GM23338 (cell line): ENCODE data around the gene TRHDE. TPM values are rescaled to one million over a fixed set of nuclear protein-coding genes. Genes with fewer than 3 reads are reported as not detected.

Experiments
- ATAC-seq: fragments of 200-7000 bp; cut with Tn5 transposase; 3 replicates; pipeline ENCODE4 v1.9.1; 2020
- DNase-seq: peaks from one replicate; pipeline ENCODE4 v3.0.0-alpha.2; 2015; ENCODE audit warnings: low spot score
- H2AFZ ChIP-seq: fragments of 200-600 bp; sonication (generic); 2 replicates; pipeline ENCODE4 v1.8.0; 2016; ENCODE audit warnings: antibody characterized with exemption, mild to moderate bottlenecking, moderate library complexity
- H3F3A ChIP-seq: fragments of 200-600 bp; sonication (generic); replicated peaks from 2 replicates; pipeline ENCODE4 v1.8.0; 2017; ENCODE audit warnings: antibody characterized with exemption, mixed run types, low read depth
- H3K27ac ChIP-seq: fragments of 200-600 bp; sonication (generic); 2 replicates; pipeline ENCODE4 v1.6.1; 2016; ENCODE audit warnings: low read depth
- H3K27me3 ChIP-seq: fragments of 200-600 bp; sonication (generic); 2 replicates; pipeline ENCODE4 v1.8.0; 2016; ENCODE audit warnings: mild to moderate bottlenecking, mixed run types, moderate library complexity; ENCODE audit not compliant: insufficient read depth
- H3K36me3 ChIP-seq: fragments of 200-600 bp; sonication (generic); 2 replicates; pipeline ENCODE4 v1.8.0; 2016; ENCODE audit warnings: mild to moderate bottlenecking; ENCODE audit not compliant: insufficient read depth
- H3K4me1 ChIP-seq: fragments of 200-600 bp; sonication (generic); 2 replicates; pipeline ENCODE4 v1.8.0; 2016; ENCODE audit warnings: mild to moderate bottlenecking, moderate library complexity; ENCODE audit not compliant: insufficient read depth
- H3K4me2 ChIP-seq: fragments of 200-600 bp; sonication (generic); 2 replicates; pipeline ENCODE4 v1.7.1; 2017; ENCODE audit warnings: mixed run types
- H3K4me3 ChIP-seq: fragments of 200-600 bp; sonication (generic); 2 replicates; pipeline ENCODE4 v1.6.1; 2016; ENCODE audit warnings: mixed run types
- H3K79me2 ChIP-seq: fragments of 200-600 bp; sonication (generic); replicated peaks from 2 replicates; pipeline ENCODE4 v1.8.0; 2017; ENCODE audit warnings: mild to moderate bottlenecking; ENCODE audit not compliant: insufficient read depth
- H3K9me2 ChIP-seq: fragments of 200-600 bp; sonication (generic); 2 replicates; pipeline ENCODE4 v1.8.0; 2017; ENCODE audit not compliant: insufficient read depth
- H4K20me1 ChIP-seq: fragments of 200-600 bp; sonication (generic); replicated peaks from 2 replicates; pipeline ENCODE4 v1.8.0; 2017; ENCODE audit warnings: mild to moderate bottlenecking; ENCODE audit not compliant: insufficient read depth
- H3K27ac Mint-ChIP-seq: 2 replicates; pipeline ENCODE4 v1.8.0; 2020; ENCODE audit warnings: inconsistent platforms, mild to moderate bottlenecking, moderate library complexity, mixed read lengths
- H3K27me3 Mint-ChIP-seq: 3 replicates; pipeline ENCODE4 v1.8.0; 2022; ENCODE audit warnings: low read depth, mild to moderate bottlenecking, moderate library complexity, mixed read lengths, inconsistent platforms; ENCODE audit not compliant: insufficient read depth, poor library complexity
- H3K36me3 Mint-ChIP-seq: 3 replicates; pipeline ENCODE4 v1.8.0; 2021; ENCODE audit warnings: low read depth, mild to moderate bottlenecking, inconsistent platforms, moderate library complexity, mixed read lengths
- H3K4me1 Mint-ChIP-seq: 3 replicates; pipeline ENCODE4 v1.8.0; 2020; ENCODE audit warnings: mild to moderate bottlenecking, inconsistent platforms, mixed read lengths
- H3K4me3 Mint-ChIP-seq: 3 replicates; pipeline ENCODE4 v1.8.0; 2021; ENCODE audit warnings: moderate library complexity, mild to moderate bottlenecking, inconsistent platforms, mixed read lengths
- H3K9me3 Mint-ChIP-seq: 3 replicates; pipeline ENCODE4 v1.8.0; 2020; ENCODE audit warnings: moderate library complexity, mild to moderate bottlenecking, inconsistent platforms, mixed read lengths
- CREB1 ChIP-seq: fragments of 250-450 bp; sonication (Bioruptor Pico); IDR thresholded peaks from 2 replicates; pipeline ENCODE4 v1.5.0; 2020; ENCODE audit warnings: low read depth, mild to moderate bottlenecking, moderate library complexity
- CTCF ChIP-seq, 2 experiments: fragments of 200-600 bp in 1 of 2; sonication (generic) in 1 of 2; conservative IDR thresholded peaks; 2 replicates each; pipeline versions ENCODE4 v1.5.1 to v1.6.1; 2016 to 2017; ENCODE audit warnings: antibody characterized with exemption in 2 of 2, low read depth in 2 of 2, mild to moderate bottlenecking in 2 of 2, moderate library complexity in 1 of 2
- ETS1 ChIP-seq: IDR thresholded peaks from 2 replicates; pipeline ENCODE4 v1.6.1; 2016; ENCODE audit warnings: antibody characterized with exemption
- EZH2 ChIP-seq: fragments of 200-600 bp; sonication (generic); IDR thresholded peaks from one replicate; pipeline ENCODE4 v1.8.0; 2017; ENCODE audit warnings: antibody characterized with exemption, mild to moderate bottlenecking, low read depth; ENCODE audit not compliant: unreplicated experiment
- EZH2phosphoT487 ChIP-seq: fragments of 200-600 bp; sonication (generic); IDR thresholded peaks from one replicate; pipeline ENCODE4 v1.8.1; 2018; ENCODE audit warnings: antibody characterized with exemption; ENCODE audit not compliant: unreplicated experiment
- JUNB ChIP-seq: IDR thresholded peaks from one replicate; pipeline ENCODE4 v1.6.1; 2016; ENCODE audit warnings: antibody characterized with exemption; ENCODE audit not compliant: unreplicated experiment
- NANOG ChIP-seq: IDR thresholded peaks from 2 replicates; pipeline ENCODE4 v1.6.1; 2016; ENCODE audit warnings: antibody characterized with exemption, borderline replicate concordance
- POLR2AphosphoS5 ChIP-seq: IDR thresholded peaks from 2 replicates; pipeline ENCODE4 v1.6.1; 2016; ENCODE audit warnings: antibody characterized with exemption, low read depth
- REST ChIP-seq: IDR thresholded peaks from one replicate; pipeline ENCODE4 v1.6.1; 2018; ENCODE audit warnings: antibody characterized with exemption; ENCODE audit not compliant: unreplicated experiment
- STAT1 ChIP-seq: IDR thresholded peaks from one replicate; pipeline ENCODE4 v1.6.1; 2016; ENCODE audit warnings: antibody characterized with exemption; ENCODE audit not compliant: unreplicated experiment
- ZNF114 ChIP-seq: fragments of 250-450 bp; sonication (Bioruptor Pico); IDR thresholded peaks from 2 replicates; pipeline ENCODE4 v1.5.0; 2020; ENCODE audit warnings: mild to moderate bottlenecking, moderate library complexity
- ZNF331 ChIP-seq: fragments of 250-450 bp; sonication (Bioruptor Pico); IDR thresholded peaks from 2 replicates; pipeline ENCODE4 v1.5.0; 2020; ENCODE audit warnings: low read depth, mild to moderate bottlenecking, moderate library complexity
- ZNF462 ChIP-seq: fragments of 250-450 bp; sonication (Bioruptor Pico); IDR thresholded peaks from 2 replicates; pipeline ENCODE4 v1.5.0; 2020; ENCODE audit warnings: mild to moderate bottlenecking, moderate library complexity
- polyA plus RNA-seq: library from polyadenylated mRNA; unstranded; fragments of >200 nt; fragmentation: Nextera tagmentation; extraction: Ambion mirVana; gene quantifications from 2 replicates; pipeline ENCODE4 v1.2.1, GENCODE V29; 2016
- total RNA-seq: library from RNA; depleted of rRNA; stranded (reverse); fragments of >200 nt; shearing (Covaris generic); gene quantifications from 2 replicates; pipeline ENCODE4 v1.2.3, GENCODE V29; 2014

The TRHDE gene
- total and polyA plus RNA-seq, 2 experiments from 2014 or later = 1.3 to 7.7 TPM

- Histone ChIP-seq H3K79me2 (peaks cover 17% of the 10 kb centered on the region), H3K4me1 (peaks cover 28% of the 10 kb centered on the region), H3K36me3 (no peaks in the 10 kb centered on the region), H3K4me2 (peak overlapping the region; percentile 18; the same call in 1 of the 2 replicates), H3K4me3 (peak overlapping the region; percentile 2; the same call in 1 of the 2 replicates), H3F3A (no peaks in the 10 kb centered on the region), H4K20me1 (no peaks in the 10 kb centered on the region), H3K27me3 (no peaks in the 10 kb centered on the region), H3K9me2 (no peaks in the 10 kb centered on the region), H3K27ac (no peak overlapping the region), H2AFZ (no peak overlapping the region)
- H3K4me1 Mint-ChIP-seq = peaks cover 26% of the 10 kb centered on the region
- H3K9me3 Mint-ChIP-seq = no peaks in the 10 kb centered on the region; the same call in 2 of the 3 replicates
- peak overlapping the region; percentile 36; the same call in 1 of the 2 replicates for H3K27ac Mint-ChIP-seq
- no peak for ATAC-seq
- DNase-seq = no peak
- H3K4me3 Mint-ChIP-seq = no peak overlapping the region
- no peaks in the 10 kb centered on the region for H3K27me3 Mint-ChIP-seq
- TF ChIP-seq POLR2AphosphoS5 (no peak), STAT1 (no peak), CTCF (conservative IDR thresholded peaks at IDR 0.05; ENCODE audit: low read depth in 2 of 2) (no peak), ZNF331 (CRISPR knock-in tag) (no peak), ETS1 (no peak), NANOG (no peak), JUNB (no peak), EZH2 (no peak), CREB1 (CRISPR knock-in tag) (no peak), EZH2phosphoT487 (no peak), ZNF114 (CRISPR knock-in tag) (no peak), REST (no peak), ZNF462 (CRISPR knock-in tag) (no peak)
- no peaks in the 10 kb centered on the region for H3K36me3 Mint-ChIP-seq
These were observed 9.0 kb downstream of the TRHDE start for GRCh38 chr12:72281126-72281525.
